Osteocyte (in vitro differentiated cells): ENCODE results near the gene DISC1. TPM values are rescaled to one million over a fixed set of nuclear protein-coding genes. Genes with fewer than 3 reads are reported as not detected.

Experiments used
- DNase-seq: peaks from one replicate; pipeline ENCODE4 v3.0.0; 2021; ENCODE audit warnings: mixed read lengths; ENCODE audit not compliant: unreplicated experiment; ENCODE audit errors: extremely low spot score
- H3K27ac Mint-ChIP-seq: one replicate; pipeline ENCODE4 v1.8.0; 2021; ENCODE audit warnings: mild to moderate bottlenecking, mixed read lengths; ENCODE audit not compliant: unreplicated experiment
- H3K27me3 Mint-ChIP-seq: one replicate; pipeline ENCODE4 v1.8.0; 2021; ENCODE audit warnings: mixed read lengths; ENCODE audit not compliant: unreplicated experiment
- H3K36me3 Mint-ChIP-seq: one replicate; pipeline ENCODE4 v1.8.0; 2021; ENCODE audit warnings: mixed read lengths; ENCODE audit not compliant: unreplicated experiment
- H3K4me1 Mint-ChIP-seq: one replicate; pipeline ENCODE4 v1.8.0; 2021; ENCODE audit warnings: mixed read lengths; ENCODE audit not compliant: unreplicated experiment
- H3K4me3 Mint-ChIP-seq: one replicate; pipeline ENCODE4 v1.8.0; 2021; ENCODE audit warnings: mild to moderate bottlenecking, moderate library complexity, mixed read lengths; ENCODE audit not compliant: unreplicated experiment
- H3K9me3 Mint-ChIP-seq: one replicate; pipeline ENCODE4 v1.8.0; 2021; ENCODE audit warnings: mixed read lengths; ENCODE audit not compliant: unreplicated experiment
- total RNA-seq: library from RNA; stranded (reverse); gene quantifications from 2 replicates; pipeline ENCODE4 v1.2.1, GENCODE V29; 2021
- TF ChIP-seq, protein P1 (sequence below): fragments of 200-600 bp; sonication (generic); IDR thresholded peaks from 2 replicates; pipeline ENCODE4 v1.5.0; 2021; ENCODE audit warnings: antibody characterized with exemption, mild to moderate bottlenecking, moderate library complexity

Gene DISC1
- total RNA-seq, 1 donor from 2014 or later = 15.6 TPM

- TF ChIP-seq, protein P1, sequence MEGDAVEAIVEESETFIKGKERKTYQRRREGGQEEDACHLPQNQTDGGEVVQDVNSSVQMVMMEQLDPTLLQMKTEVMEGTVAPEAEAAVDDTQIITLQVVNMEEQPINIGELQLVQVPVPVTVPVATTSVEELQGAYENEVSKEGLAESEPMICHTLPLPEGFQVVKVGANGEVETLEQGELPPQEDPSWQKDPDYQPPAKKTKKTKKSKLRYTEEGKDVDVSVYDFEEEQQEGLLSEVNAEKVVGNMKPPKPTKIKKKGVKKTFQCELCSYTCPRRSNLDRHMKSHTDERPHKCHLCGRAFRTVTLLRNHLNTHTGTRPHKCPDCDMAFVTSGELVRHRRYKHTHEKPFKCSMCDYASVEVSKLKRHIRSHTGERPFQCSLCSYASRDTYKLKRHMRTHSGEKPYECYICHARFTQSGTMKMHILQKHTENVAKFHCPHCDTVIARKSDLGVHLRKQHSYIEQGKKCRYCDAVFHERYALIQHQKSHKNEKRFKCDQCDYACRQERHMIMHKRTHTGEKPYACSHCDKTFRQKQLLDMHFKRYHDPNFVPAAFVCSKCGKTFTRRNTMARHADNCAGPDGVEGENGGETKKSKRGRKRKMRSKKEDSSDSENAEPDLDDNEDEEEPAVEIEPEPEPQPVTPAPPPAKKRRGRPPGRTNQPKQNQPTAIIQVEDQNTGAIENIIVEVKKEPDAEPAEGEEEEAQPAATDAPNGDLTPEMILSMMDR = no peak
- H3K4me1 Mint-ChIP-seq = peaks cover 13% of the 10 kb centered on the region
- H3K27me3 Mint-ChIP-seq = no peaks in the 10 kb centered on the region
- peaks cover 8% of the 10 kb centered on the region for H3K36me3 Mint-ChIP-seq
- DNase-seq = no peak
- H3K4me3 Mint-ChIP-seq = no peak overlapping the region
- no peak overlapping the region for H3K27ac Mint-ChIP-seq
- H3K9me3 Mint-ChIP-seq = no peaks in the 10 kb centered on the region
Observed at GRCh38 chr1:232037774-232038388, 411.3 kb downstream of the DISC1 start.

- peaks cover 13% of the 10 kb centered on the region for H3K4me1 Mint-ChIP-seq
Observed at GRCh38 chr1:232038706-232039677, 412.4 kb downstream of the DISC1 start.

GRCh38 chr1:232040260-232040659, 413.7 kb downstream of the DISC1 start:
- Mint-ChIP-seq H3K4me1 (peaks cover 5% of the 10 kb centered on the region), H3K9me3 (no peaks in the 10 kb centered on the region), H3K36me3 (peaks cover 8% of the 10 kb centered on the region), H3K4me3 (no peak overlapping the region), H3K27ac (no peak overlapping the region), H3K27me3 (no peaks in the 10 kb centered on the region)
- TF ChIP-seq, protein P1 = no peak
- no peak for DNase-seq

More at GRCh38 chr1:232038706-232039677, 412.4 kb downstream of the DISC1 start:
- Mint-ChIP-seq H3K27me3 (no peaks in the 10 kb centered on the region), H3K36me3 (peaks cover 8% of the 10 kb centered on the region), H3K4me3 (no peak overlapping the region), H3K27ac (no peak overlapping the region), H3K9me3 (no peaks in the 10 kb centered on the region)
- DNase-seq = no peak
- TF ChIP-seq, protein P1 = no peak

DNA sequence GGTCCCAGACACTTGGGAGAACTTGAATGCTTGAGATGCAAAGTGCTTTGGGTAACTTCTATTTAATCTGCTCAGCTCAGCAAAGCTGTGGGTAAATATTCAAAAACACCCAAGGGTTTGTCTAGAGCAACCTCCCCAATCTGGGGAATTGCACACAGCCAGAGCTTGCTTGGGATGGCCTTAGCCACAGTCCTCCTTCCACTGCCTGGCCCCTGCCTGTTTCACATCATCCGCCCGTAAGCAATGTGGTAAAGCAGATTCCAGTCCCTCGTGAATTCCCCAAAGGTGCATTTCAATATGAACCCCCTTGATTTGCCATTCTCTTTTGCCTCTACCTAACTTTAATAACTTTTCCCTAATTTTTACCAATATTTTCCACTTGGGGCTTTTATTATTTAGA, 418.1 kb downstream of the DISC1 start:
- H3K27me3 Mint-ChIP-seq = no peaks in the 10 kb centered on the region
- no peak for DNase-seq
- peaks cover 5% of the 10 kb centered on the region for H3K9me3 Mint-ChIP-seq
- no peak overlapping the region for H3K27ac Mint-ChIP-seq
- peaks cover 3% of the 10 kb centered on the region for H3K4me1 Mint-ChIP-seq
- no peak overlapping the region for H3K4me3 Mint-ChIP-seq
- no peaks in the 10 kb centered on the region for H3K36me3 Mint-ChIP-seq
- TF ChIP-seq, protein P1 = no peak
